ENCODE results near the gene FOXO6.

FOXO6 gene

GRCh38 chr1:41360786-41361494, at the start of gene FOXO6:
TSS of gene FOXO6 (plus strand) at chr1:41361434.
- DNase-seq = peak; percentile 97

- no peak for DNase-seq
Observed at GRCh38 chr1:41312991-41313645, 48.1 kb upstream of the FOXO6 start.

DNA sequence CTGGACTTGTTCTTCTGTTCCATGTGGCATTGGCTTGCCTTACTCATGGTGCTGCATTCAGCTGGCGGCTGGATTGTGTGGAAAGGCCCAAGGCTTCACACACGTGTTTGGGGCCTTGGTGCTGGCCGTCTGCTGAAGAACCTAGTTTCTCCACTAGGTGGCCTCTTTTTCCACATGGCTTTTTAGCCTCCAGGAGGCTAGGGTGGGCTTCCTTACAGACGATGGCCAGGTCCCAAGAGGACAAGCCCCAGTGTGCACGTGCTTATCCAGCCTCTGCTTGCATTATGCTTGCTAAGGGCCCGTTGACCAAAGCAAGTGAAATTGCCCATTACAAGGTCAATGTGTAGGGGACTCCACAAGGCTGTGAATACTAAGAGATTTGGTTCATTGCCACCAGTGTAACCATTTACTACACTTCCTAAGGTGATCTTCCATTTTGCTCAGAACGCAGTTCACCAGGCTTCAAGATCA, 47.5 kb upstream of the FOXO6 start:
- DNase-seq = no peak

GRCh38 chr1:41314376-41315145, 46.7 kb upstream of the FOXO6 start:
- DNase-seq = peak; percentile 31

DNA sequence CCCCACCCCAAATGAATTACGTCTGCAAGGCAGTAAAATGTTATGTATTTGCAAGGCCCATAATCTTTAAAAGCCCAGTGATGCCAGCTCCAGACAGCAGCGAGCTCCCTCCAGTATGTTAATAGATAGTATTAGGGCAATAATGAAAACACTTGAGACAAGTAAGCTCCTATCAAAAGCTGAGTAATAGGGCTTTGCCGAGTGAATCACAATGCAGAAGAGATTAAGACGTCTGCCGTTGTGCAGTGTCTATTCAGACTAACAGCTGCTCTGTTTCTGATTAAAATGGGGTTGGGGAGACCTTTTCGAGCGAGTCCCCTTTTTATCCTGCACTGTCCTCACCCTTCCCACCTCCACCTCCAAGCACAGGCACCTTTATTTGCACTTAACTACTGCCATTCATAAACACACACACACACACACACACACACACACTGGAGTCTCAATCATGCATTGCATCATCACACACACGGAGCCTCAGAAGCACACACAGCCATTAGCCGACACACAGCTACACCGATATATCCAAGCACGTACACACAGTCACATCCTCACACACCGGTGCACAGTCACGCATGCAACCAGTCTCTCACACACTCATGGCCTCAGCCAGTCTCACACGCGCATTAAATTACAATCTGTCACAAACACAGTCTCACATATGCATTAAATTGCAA, 46.0 kb upstream of the FOXO6 start:
- DNase-seq = peak; percentile 31

GRCh38 chr1:41315871-41316270, 45.4 kb upstream of the FOXO6 start:
- no peak for DNase-seq

- peak; percentile 71 for DNase-seq
Observed at GRCh38 chr1:41317361-41317760, 43.9 kb upstream of the FOXO6 start.

GRCh38 chr1:41318135-41318534, 43.1 kb upstream of the FOXO6 start:
- no peak for DNase-seq

DNA sequence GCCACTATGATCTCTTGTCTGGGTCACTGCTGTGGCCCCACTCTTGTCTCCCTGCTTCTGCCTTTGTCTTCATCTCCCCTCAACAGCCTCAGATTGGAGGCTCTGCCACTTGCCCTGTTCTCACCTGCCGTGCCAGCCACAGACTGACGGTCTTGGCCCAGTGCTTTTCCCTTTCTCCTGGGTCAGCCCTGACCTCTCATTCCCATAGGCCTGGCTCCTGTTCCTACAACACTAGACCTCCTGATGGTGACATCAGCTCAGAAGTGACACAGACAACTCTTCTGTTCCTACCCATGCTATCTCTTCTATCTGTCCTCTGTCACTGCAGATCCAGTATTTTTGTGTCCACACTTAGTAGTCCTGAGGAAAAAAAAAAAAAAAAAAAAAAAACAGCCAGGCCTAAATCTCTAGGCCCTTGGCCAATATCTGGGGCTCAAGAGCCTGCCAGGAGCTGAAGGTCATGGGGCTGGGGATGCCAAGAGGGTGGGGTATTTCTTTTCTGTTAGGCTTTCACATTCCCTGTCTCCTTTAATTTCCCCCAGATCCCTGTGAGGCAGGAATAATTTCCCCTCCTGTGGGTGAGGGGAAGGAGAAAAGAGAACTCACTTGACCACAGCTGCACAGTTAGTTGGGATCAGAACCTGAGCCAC, 42.0 kb upstream of the FOXO6 start:
- no peak for DNase-seq

DNA sequence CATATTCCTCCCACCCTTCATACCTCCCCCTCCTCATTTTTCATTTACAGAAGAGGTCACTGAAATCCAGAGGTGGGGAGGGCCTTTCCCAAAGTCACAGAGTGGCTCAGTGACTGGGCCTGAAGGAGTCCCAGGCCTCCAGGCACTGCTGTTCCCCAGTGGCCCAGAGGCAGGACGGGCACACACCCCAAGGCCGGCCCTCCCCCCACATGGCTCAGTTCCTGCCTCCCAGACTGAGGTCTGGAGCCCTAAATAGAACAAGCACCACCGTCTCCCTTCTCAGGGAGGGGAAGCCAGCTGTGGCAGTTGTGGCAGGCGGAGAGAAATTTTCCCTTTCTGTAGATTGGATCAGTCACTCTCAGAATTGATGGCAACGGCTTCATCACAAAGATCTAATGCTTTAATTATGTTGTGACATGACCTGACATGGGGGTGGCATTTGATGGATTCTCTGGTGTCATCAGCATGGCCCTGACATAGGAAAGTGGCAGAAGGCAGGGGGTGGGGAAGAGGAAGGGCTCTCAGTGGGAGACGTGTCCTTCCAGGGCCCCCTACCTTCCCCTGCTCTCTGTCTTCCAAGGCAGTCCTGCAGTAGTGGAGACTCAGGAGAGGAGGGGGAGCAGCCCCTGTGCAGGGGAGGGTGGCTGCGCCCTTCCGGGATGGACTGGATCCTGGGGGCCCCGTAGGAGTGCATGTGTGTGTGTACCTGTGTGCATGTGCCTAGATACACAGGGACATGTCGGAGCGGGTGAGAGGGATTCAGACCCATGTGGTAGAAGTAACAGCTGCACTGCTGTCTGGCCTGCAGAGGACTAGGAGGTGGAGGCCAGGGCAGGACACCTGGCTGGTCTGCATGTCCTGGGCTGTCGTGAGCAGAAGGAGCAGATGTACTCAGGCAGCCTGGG, 41.2 kb upstream of the FOXO6 start:
- DNase-seq = no peak

DNA sequence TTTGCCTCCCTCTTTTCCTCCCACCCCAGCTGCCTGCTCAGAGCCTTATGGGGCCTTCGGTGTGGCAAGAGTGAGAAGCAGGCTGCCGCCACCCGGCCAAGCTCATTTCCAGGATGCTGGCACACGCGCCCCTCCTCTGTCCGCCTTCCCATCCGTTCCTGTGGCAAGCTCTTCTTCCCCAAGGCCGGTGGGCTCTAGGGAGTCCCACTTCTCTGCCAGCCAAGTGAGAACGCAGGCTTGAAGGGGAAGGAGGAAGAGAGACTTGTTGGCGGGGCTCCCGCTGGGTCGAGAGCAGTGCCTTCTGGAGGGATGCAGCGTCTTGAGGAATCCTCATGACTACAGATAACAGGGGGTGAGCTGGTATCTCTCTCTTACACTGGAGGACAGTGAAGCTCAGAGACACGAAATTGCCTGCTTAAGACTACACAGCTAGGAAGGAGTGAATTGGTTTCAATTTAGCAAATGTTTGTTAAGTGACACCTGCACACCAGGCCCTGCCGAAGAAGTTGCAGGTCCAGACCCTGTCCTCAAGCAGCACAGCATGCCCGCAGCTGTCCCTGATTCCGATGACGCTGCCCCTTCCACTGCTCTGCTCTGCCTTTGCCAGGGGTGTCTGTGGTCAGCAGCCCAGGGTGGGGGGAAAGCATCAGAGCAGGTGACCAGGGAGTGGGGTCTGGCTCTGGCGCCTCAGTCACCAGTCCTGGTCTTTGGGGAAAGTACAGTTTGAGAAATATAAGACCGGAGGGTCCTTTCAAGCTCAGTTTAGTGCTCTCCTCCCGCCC, 40.1 kb upstream of the FOXO6 start:
- no peak for DNase-seq

- DNase-seq = no peak
Observed at GRCh38 chr1:41322101-41322661, 39.1 kb upstream of the FOXO6 start.

- DNase-seq = peak; percentile 55
Observed at GRCh38 chr1:41322835-41323234, 38.4 kb upstream of the FOXO6 start.

- DNase-seq = no peak
Observed at GRCh38 chr1:41323243-41323642, 38.0 kb upstream of the FOXO6 start.

GRCh38 chr1:41325801-41326200, 35.4 kb upstream of the FOXO6 start:
- DNase-seq = peak; percentile 66

DNA sequence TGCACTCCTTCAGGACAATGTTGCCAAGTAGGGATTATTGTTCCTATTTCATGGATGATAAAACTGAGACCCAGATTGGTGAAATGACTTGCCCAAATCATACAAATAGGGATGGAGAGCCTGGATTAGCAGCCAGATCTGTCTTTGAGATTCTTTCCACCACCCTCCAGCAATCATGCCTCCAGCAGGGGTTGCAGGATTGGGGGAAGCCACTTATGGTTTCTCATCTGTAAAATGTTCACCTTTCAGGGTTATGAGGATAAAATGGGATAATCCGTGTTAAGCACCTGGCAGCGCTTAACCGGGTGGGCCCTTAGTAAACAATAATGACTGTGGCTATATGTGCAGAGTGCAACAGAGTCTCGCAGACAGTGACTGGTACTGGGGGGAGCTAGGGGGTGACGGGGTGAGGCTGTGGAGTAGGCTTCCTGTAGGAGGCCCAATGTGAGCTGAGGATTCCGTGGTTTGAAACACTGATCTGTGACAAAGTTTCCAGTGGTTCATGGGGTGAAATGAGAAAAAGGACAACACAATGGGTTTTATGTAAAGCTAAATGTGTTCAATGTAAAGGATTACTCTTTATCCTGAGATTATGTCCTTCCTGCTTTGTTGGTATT, 33.7 kb upstream of the FOXO6 start:
- DNase-seq = no peak

- DNase-seq = no peak
Observed at GRCh38 chr1:41328001-41328615, 33.1 kb upstream of the FOXO6 start.

DNA sequence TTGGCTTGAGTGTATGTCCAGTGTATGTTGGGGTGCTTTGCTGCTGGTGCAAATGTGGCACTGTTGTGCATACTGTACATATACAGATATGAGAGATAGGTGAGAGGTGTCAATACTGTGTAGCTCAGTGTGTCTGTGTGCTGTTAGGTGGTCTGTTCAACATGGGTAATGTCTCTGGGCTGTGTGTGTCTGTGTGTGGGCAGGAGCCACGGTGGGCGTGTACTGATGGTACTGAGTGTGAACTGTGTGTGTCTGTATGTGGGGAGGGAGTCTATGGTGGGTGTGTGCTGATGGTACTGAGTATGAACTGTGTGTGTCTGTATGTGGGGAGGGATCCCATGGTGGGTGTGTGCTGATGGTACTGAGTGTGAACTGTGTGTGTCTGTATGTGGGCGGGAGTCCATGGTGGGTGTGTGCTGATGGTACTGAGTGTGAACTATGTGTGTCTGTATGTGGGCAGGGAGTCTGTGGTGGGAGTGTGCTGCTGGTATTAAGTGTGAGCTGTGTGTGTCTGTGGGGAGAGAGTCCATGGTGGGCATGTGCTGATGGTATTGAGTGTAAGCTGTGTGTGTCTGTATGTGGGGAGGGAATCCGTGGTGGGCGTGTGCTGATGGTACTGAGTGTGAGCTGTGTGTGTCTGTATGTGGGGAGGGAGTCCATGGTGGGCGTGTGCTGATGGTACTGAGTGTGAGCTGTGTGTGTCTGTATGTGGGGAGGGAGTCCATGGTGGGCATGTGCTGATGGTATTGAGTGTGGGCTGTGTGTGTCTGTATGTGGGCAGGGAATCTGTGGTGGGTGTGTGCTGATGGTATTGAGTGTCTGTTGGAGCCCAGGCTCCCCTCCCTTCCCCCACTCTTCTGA, 32.2 kb upstream of the FOXO6 start:
- DNase-seq = no peak
